Right lobe of liver (tissue), 4 donors: ENCODE results near the gene ITFG2.

Experiments used
- POLR2A ChIP-seq: fragments of 450-650 bp; IDR thresholded peaks from one replicate; pipeline ENCODE4 v1.6.1; 2017; ENCODE audit warnings: antibody characterized with exemption, mild to moderate bottlenecking
- TF ChIP-seq, protein P1 (sequence below), 4 donors: fragments of 200-600 bp in 3 of 4; fragments of 450-650 bp in 1 of 4; IDR thresholded peaks; one replicate each; pipeline versions ENCODE4 v1.5.1 to v1.8.0; 2016 to 2022; ENCODE audit warnings: antibody characterized with exemption in 4 of 4, mild to moderate bottlenecking in 2 of 4
- donor health status: DM: no; HTN: no; CAD: no.
- donor health status: DM: no; HTN: no; CAD: no.
- donor health status: DM: no; HTN: yes; CAD: no.

DNA sequence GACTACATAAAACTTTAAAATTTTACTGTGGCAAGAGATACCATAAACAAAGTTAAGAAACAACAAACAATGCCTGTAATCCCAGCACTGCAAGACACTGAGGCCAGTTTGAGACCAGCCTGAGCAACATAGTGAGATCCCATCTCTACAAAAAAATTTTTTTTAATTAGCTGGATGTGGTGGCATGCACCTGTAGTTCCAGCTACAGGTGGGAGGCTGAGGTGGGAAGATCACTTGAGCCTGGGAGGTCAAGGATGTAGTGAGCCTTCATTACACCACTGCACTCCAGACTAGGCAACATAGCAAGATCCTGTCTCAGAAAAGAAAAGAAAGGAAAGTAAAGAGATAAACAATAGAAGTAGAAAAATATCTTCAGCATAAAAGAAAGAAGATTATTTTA lies 47.7 kb downstream of the ITFG2 start:
- TF ChIP-seq POLR2A = no peak
- TF ChIP-seq, protein P1, sequence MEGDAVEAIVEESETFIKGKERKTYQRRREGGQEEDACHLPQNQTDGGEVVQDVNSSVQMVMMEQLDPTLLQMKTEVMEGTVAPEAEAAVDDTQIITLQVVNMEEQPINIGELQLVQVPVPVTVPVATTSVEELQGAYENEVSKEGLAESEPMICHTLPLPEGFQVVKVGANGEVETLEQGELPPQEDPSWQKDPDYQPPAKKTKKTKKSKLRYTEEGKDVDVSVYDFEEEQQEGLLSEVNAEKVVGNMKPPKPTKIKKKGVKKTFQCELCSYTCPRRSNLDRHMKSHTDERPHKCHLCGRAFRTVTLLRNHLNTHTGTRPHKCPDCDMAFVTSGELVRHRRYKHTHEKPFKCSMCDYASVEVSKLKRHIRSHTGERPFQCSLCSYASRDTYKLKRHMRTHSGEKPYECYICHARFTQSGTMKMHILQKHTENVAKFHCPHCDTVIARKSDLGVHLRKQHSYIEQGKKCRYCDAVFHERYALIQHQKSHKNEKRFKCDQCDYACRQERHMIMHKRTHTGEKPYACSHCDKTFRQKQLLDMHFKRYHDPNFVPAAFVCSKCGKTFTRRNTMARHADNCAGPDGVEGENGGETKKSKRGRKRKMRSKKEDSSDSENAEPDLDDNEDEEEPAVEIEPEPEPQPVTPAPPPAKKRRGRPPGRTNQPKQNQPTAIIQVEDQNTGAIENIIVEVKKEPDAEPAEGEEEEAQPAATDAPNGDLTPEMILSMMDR (IDR thresholded peaks at IDR 0.05) = no peak
